H9 (cell line): ENCODE measurements around the gene KPNA2. TPM values are rescaled to one million over a fixed set of nuclear protein-coding genes. Genes with fewer than 3 reads are reported as not detected.

Experiments used
- DNase-seq: peaks from one replicate; pipeline ENCODE4 v3.0.0-alpha.2; 2017
- H2AFZ ChIP-seq: one replicate; pipeline ENCODE4 v1.6.1; 2013; ENCODE audit warnings: mild to moderate bottlenecking, low read length, control low read depth, moderate library complexity
- H2AK5ac ChIP-seq: 2 replicates; pipeline ENCODE4 v1.6.1; 2013; ENCODE audit warnings: low read length, control low read depth, mixed read lengths; ENCODE audit not compliant: insufficient read length
- H2BK120ac ChIP-seq: one replicate; pipeline ENCODE4 v1.6.1; 2013; ENCODE audit warnings: low read depth, mild to moderate bottlenecking, low read length, control low read depth, inconsistent platforms; ENCODE audit not compliant: poor library complexity, severe bottlenecking
- H2BK12ac ChIP-seq: 2 replicates; pipeline ENCODE4 v1.6.1; 2013; ENCODE audit warnings: low read length, control low read depth, mixed read lengths, low read depth; ENCODE audit not compliant: insufficient read length
- H2BK15ac ChIP-seq: 2 replicates; pipeline ENCODE4 v1.6.1; 2013; ENCODE audit warnings: low read depth, low read length, control low read depth
- H2BK20ac ChIP-seq: one replicate; pipeline ENCODE4 v1.6.1; 2013; ENCODE audit warnings: low read depth, mild to moderate bottlenecking, low read length, control low read depth, inconsistent platforms; ENCODE audit not compliant: poor library complexity, severe bottlenecking
- H2BK5ac ChIP-seq: 2 replicates; pipeline ENCODE4 v1.6.1; 2013; ENCODE audit warnings: low read length, control low read depth, mixed read lengths; ENCODE audit not compliant: insufficient read length
- H3K14ac ChIP-seq: 2 replicates; pipeline ENCODE4 v1.6.1; 2013; ENCODE audit warnings: low read length, control low read depth; ENCODE audit not compliant: insufficient read depth
- H3K18ac ChIP-seq: 2 replicates; pipeline ENCODE4 v1.6.1; 2013; ENCODE audit warnings: low read depth, mild to moderate bottlenecking, mixed read lengths, low read length, control low read depth; ENCODE audit not compliant: insufficient read length
- H3K23ac ChIP-seq: 2 replicates; pipeline ENCODE4 v1.6.1; 2013; ENCODE audit warnings: low read length, control low read depth, mixed read lengths, low read depth; ENCODE audit not compliant: insufficient read length
- H3K23me2 ChIP-seq: 2 replicates; pipeline ENCODE4 v1.6.1; 2013; ENCODE audit warnings: low read depth, mild to moderate bottlenecking, mixed read lengths, low read length, control low read depth; ENCODE audit not compliant: insufficient read length, poor library complexity, severe bottlenecking
- H3K27ac ChIP-seq: 2 replicates; pipeline ENCODE4 v1.5.1; 2013; ENCODE audit warnings: low read length, control low read depth, mixed read lengths, low read depth; ENCODE audit not compliant: insufficient read length
- H3K27me3 ChIP-seq: 2 replicates; pipeline ENCODE4 v1.6.1; 2013; ENCODE audit warnings: low read length, control low read depth, inconsistent platforms; ENCODE audit not compliant: insufficient read depth
- H3K4ac ChIP-seq: 2 replicates; pipeline ENCODE4 v1.6.1; 2013; ENCODE audit warnings: low read depth, mild to moderate bottlenecking, control low read depth, inconsistent platforms, low read length, moderate library complexity
- H3K4me1 ChIP-seq: 2 replicates; pipeline ENCODE4 v1.6.1; 2013; ENCODE audit warnings: low read length, control low read depth, inconsistent platforms; ENCODE audit not compliant: insufficient read depth
- H3K4me2 ChIP-seq: 2 replicates; pipeline ENCODE4 v1.6.1; 2013; ENCODE audit warnings: low read length, control low read depth, mixed read lengths; ENCODE audit not compliant: insufficient read length, insufficient read depth
- H3K56ac ChIP-seq: 2 replicates; pipeline ENCODE4 v1.6.1; 2013; ENCODE audit warnings: low read depth, mild to moderate bottlenecking, mixed read lengths, low read length, control low read depth; ENCODE audit not compliant: insufficient read length
- H3K79me1 ChIP-seq: 2 replicates; pipeline ENCODE4 v1.6.1; 2013; ENCODE audit warnings: low read depth, mild to moderate bottlenecking, moderate library complexity, low read length, control low read depth, inconsistent platforms; ENCODE audit not compliant: insufficient read depth, poor library complexity, severe bottlenecking
- H3K79me2 ChIP-seq: 2 replicates; pipeline ENCODE4 v1.6.1; 2013; ENCODE audit warnings: low read length, control low read depth, inconsistent platforms; ENCODE audit not compliant: insufficient read depth
- H3K9ac ChIP-seq: 2 replicates; pipeline ENCODE4 v1.6.1; 2013; ENCODE audit warnings: low read length, control low read depth, mixed read lengths; ENCODE audit not compliant: insufficient read length; ENCODE audit errors: extremely low read depth
- H3K9me3 ChIP-seq: one replicate; pipeline ENCODE4 v1.6.1; 2013; ENCODE audit warnings: low read depth, low read length, inconsistent platforms; ENCODE audit not compliant: control insufficient read depth
- H3T11ph ChIP-seq: one replicate; pipeline ENCODE4 v1.6.1; 2013; ENCODE audit warnings: mild to moderate bottlenecking, low read length, control low read depth, inconsistent platforms
- H4K20me1 ChIP-seq: one replicate; pipeline ENCODE4 v1.6.1; 2013; ENCODE audit not compliant: control insufficient read depth, insufficient read length, insufficient read depth
- H4K5ac ChIP-seq: 2 replicates; pipeline ENCODE4 v1.6.1; 2013; ENCODE audit warnings: low read depth, mild to moderate bottlenecking, mixed read lengths, low read length, control low read depth; ENCODE audit not compliant: insufficient read length
- H4K8ac ChIP-seq: replicated peaks from 2 replicates; pipeline ENCODE4 v1.6.1; 2013; ENCODE audit warnings: low read length, control low read depth, mixed read lengths, low read depth; ENCODE audit not compliant: insufficient read length
- H4K91ac ChIP-seq: 2 replicates; pipeline ENCODE4 v1.6.1; 2013; ENCODE audit warnings: low read depth, mild to moderate bottlenecking, moderate library complexity, mixed read lengths, low read length, control low read depth; ENCODE audit not compliant: insufficient read length
- H3K27ac Mint-ChIP-seq, 3 experiments: 2 replicates in 2 of 3; 3 replicates in 1 of 3; pipeline ENCODE4 v1.8.0; 2020 to 2021; ENCODE audit warnings: mixed read lengths in 3 of 3, mild to moderate bottlenecking in 1 of 3, moderate library complexity in 1 of 3
- H3K27me3 Mint-ChIP-seq: 2 replicates; pipeline ENCODE4 v1.8.0; 2021; ENCODE audit warnings: low read depth, mild to moderate bottlenecking, moderate library complexity, mixed read lengths
- H3K36me3 Mint-ChIP-seq, 3 experiments: 2 replicates in 2 of 3; 3 replicates in 1 of 3; pipeline ENCODE4 v1.8.0; 2020 to 2021; ENCODE audit warnings: low read depth in 3 of 3, mixed read lengths in 3 of 3; ENCODE audit not compliant: insufficient read depth in 1 of 3
- H3K4me1 Mint-ChIP-seq, 2 experiments: 2 replicates each; pipeline ENCODE4 v1.8.0; 2020; ENCODE audit warnings: mixed read lengths in 2 of 2
- H3K4me3 Mint-ChIP-seq, 2 experiments: 2 replicates in 1 of 2; 3 replicates in 1 of 2; pipeline ENCODE4 v1.8.0; 2020 to 2021; ENCODE audit warnings: mild to moderate bottlenecking in 2 of 2, mixed read lengths in 2 of 2, moderate library complexity in 1 of 2
- H3K9me3 Mint-ChIP-seq, 2 experiments: 2 replicates in 1 of 2; 3 replicates in 1 of 2; pipeline ENCODE4 v1.8.0; 2020; ENCODE audit warnings: mild to moderate bottlenecking in 2 of 2, mixed read lengths in 2 of 2, moderate library complexity in 1 of 2
- CTCF ChIP-seq: fragments of 200-600 bp; sonication (generic); conservative IDR thresholded peaks from 3 replicates; pipeline ENCODE4 v1.8.0; 2021; ENCODE audit warnings: antibody characterized with exemption, mild to moderate bottlenecking
- WGBS: extraction: QIAGEN DNeasy Blood & Tissue Kit; methylation state at CpG from one replicate; pipeline ENCODE4 v1.1.7; 2013; ENCODE audit warnings: missing lambda C conversion rate, low lambda C conversion rate, mixed read lengths; ENCODE audit not compliant: insufficient read length; ENCODE audit errors: extremely low coverage; 5-methylcytosine and 5-hydroxymethylcytosine counted together
- total RNA-seq: library from RNA; stranded (reverse); gene quantifications from 2 replicates; pipeline ENCODE4 v1.2.1, GENCODE V29; 2021

Gene KPNA2
- total RNA-seq, 1 experiment from 2014 or later, result 432 TPM

- Histone ChIP-seq H3K23ac (no peak overlapping the region), H4K8ac (no peak overlapping the region), H3K56ac (no peak overlapping the region), H3K4ac (no peak overlapping the region), H4K91ac (no peak overlapping the region), H2AFZ (no peak overlapping the region), H3K9ac (no peak overlapping the region), H2BK15ac (no peak overlapping the region), H2AK5ac (no peak overlapping the region), H2BK12ac (no peak overlapping the region), H3K4me1 (peaks cover 3% of the 10 kb centered on the region; the same call in 1 of the 2 replicates), H3K14ac (no peak overlapping the region), H3K23me2 (no peaks in the 10 kb centered on the region), H2BK20ac (no peak overlapping the region), H4K5ac (no peak overlapping the region), H3K9me3 (no peaks in the 10 kb centered on the region), H3K27ac (no peak overlapping the region), H4K20me1 (no peaks in the 10 kb centered on the region), H2BK120ac (no peak overlapping the region), H3K79me1 (no peaks in the 10 kb centered on the region), H3K18ac (no peak overlapping the region), H2BK5ac (no peak overlapping the region), H3K4me2 (no peak overlapping the region), H3K27me3 (no peaks in the 10 kb centered on the region), H3K79me2 (no peaks in the 10 kb centered on the region), H3T11ph (no peak overlapping the region)
- TF ChIP-seq CTCF, result no peak
- Mint-ChIP-seq H3K27ac (peak overlapping the region in 1 of 3 experiments; percentile 82; a peak in 1 of 7 replicates), H3K9me3 (no peaks in the 10 kb centered on the region), H3K4me3 (no peak overlapping the region), H3K36me3 (no peaks in the 10 kb centered on the region), H3K4me1 (peaks cover 12 to 17% of the 10 kb centered on the region in 2 experiments), H3K27me3 (no peaks in the 10 kb centered on the region; the same call in 1 of the 2 replicates)
- no CpG with 5 or more reads among the region's 3 CpGs for WGBS
- DNase-seq, result no peak
Observed at GRCh38 chr17:68089881-68090280, 54.3 kb downstream of the KPNA2 start.
